ENCODE results near the gene MATR3. TPM values are rescaled to one million over a fixed set of nuclear protein-coding genes. Genes with fewer than 3 reads are reported as not detected.

The MATR3 gene
- total RNA-seq, 2 experiments from 2014 or later, result 376 to 401 TPM

DNA sequence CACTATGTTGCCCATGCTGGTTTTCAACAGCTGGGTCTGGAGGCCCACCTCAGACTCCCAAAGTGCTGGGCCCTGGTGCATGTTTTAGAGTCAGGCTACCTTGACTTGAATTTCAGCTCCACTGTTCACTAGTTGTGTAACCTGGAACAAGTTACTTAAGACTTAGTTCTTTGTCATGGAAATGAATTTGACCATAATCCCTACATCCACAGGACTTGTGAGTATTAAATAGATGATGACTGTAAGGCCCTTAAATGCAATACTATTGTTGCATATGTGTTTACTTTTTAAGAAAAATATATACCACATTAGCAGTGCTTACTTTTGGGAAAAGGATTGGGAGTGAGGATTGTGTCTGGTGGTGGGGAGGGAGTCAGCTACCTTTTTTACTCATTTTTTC lies 64.5 kb downstream of the MATR3 start:
- peaks cover 14% of the 10 kb centered on the region for H3K36me3 ChIP-seq (ENCODE audit: insufficient read depth, low read length)
- peaks cover 11% of the 10 kb centered on the region for H3K4me1 ChIP-seq (ENCODE audit: insufficient read depth, low read length)
- CTCF ChIA-PET, result interaction anchor here (0.6 kb wide), 1 partner anchor 1148 kb away, joined by 3 read pairs; no protein-coding TSS in a partner anchor
- no peaks in the 10 kb centered on the region for H3K9me3 Mint-ChIP-seq
- no peaks in the 10 kb centered on the region for H3K27me3 Mint-ChIP-seq
- H3K4me3 Mint-ChIP-seq, result no peak overlapping the region
- no peak overlapping the region for H3K27ac ChIP-seq (ENCODE audit: low read depth in 1 of 2, low read length in 2 of 2)
- POLR2A ChIA-PET, result interaction anchor here (1.7 kb wide), 1 partner anchor 16 kb away, joined by 9 read pairs; the partner anchor contains the start of gene PAIP2
- H3K27me3 ChIP-seq (ENCODE audit: control insufficient read depth in 1 of 2, insufficient read depth in 2 of 2, low read length in 2 of 2), result no peaks in the 10 kb centered on the region
- no peaks in the 10 kb centered on the region for H3K9me3 ChIP-seq (ENCODE audit: control insufficient read depth in 1 of 2, insufficient read depth in 1 of 2, low read length in 2 of 2)
- ATAC-seq (ENCODE audit: poor library complexity) (no peak), DNase-seq (no peak)
- H3K4me3 ChIP-seq (ENCODE audit: low read length), result no peak overlapping the region
- H3K36me3 Mint-ChIP-seq (ENCODE audit: low read depth), result peaks cover 60% of the 10 kb centered on the region
- H3K4me1 Mint-ChIP-seq (ENCODE audit: low read depth), result peaks cover 48% of the 10 kb centered on the region
- TF ChIP-seq, protein P1, sequence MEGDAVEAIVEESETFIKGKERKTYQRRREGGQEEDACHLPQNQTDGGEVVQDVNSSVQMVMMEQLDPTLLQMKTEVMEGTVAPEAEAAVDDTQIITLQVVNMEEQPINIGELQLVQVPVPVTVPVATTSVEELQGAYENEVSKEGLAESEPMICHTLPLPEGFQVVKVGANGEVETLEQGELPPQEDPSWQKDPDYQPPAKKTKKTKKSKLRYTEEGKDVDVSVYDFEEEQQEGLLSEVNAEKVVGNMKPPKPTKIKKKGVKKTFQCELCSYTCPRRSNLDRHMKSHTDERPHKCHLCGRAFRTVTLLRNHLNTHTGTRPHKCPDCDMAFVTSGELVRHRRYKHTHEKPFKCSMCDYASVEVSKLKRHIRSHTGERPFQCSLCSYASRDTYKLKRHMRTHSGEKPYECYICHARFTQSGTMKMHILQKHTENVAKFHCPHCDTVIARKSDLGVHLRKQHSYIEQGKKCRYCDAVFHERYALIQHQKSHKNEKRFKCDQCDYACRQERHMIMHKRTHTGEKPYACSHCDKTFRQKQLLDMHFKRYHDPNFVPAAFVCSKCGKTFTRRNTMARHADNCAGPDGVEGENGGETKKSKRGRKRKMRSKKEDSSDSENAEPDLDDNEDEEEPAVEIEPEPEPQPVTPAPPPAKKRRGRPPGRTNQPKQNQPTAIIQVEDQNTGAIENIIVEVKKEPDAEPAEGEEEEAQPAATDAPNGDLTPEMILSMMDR (IDR thresholded peaks at IDR 0.05), result no peak
- no peak overlapping the region for H3K27ac Mint-ChIP-seq
- intact Hi-C loops (cut with DNase I, micrococcal nuclease), result no loop called here

DNA sequence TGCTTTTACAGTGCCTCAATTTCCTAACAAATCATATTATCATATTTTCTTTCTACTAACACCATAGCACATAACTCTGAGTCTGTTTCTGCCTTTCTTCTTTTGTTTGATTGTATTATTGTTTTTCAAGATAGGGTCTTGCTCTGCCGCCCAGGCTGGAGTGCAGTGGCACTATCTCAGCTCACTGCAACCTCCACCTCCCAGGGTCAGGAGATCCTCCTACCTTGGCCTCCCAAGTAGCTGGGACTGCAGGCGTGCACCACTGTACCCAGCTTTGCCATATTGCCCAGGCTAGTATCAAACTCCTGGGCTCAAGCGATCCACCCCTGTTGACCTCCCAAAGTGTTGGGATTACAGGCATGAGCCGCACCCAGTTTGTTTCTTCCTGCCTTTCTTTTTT lies 66.8 kb downstream of the MATR3 start:
- intact Hi-C loops (cut with DNase I, micrococcal nuclease), result no loop called here
- peaks cover 11% of the 10 kb centered on the region for H3K4me1 ChIP-seq (ENCODE audit: insufficient read depth, low read length)
- peaks cover 37% of the 10 kb centered on the region for H3K4me1 Mint-ChIP-seq (ENCODE audit: low read depth)
- DNase-seq, result no peak
- H3K27me3 ChIP-seq (ENCODE audit: control insufficient read depth in 1 of 2, insufficient read depth in 2 of 2, low read length in 2 of 2), result no peaks in the 10 kb centered on the region
- POLR2A ChIA-PET, result no interaction called here
- H3K27me3 Mint-ChIP-seq, result no peaks in the 10 kb centered on the region
- CTCF ChIA-PET, result interaction anchor here (1.2 kb wide), 1 partner anchor 18 kb away, joined by 4 read pairs; the partner anchor contains the start of gene PAIP2
- H3K36me3 Mint-ChIP-seq (ENCODE audit: low read depth), result peaks cover 64% of the 10 kb centered on the region
- H3K36me3 ChIP-seq (ENCODE audit: insufficient read depth, low read length), result peaks cover 30% of the 10 kb centered on the region
- ATAC-seq (ENCODE audit: poor library complexity), result no peak
- H3K9me3 Mint-ChIP-seq, result no peaks in the 10 kb centered on the region
- no peak overlapping the region for H3K27ac ChIP-seq (ENCODE audit: low read depth in 1 of 2, low read length in 2 of 2)
- H3K27ac Mint-ChIP-seq, result no peak overlapping the region
- no peak overlapping the region for H3K4me3 ChIP-seq (ENCODE audit: low read length)
- no peak overlapping the region for H3K4me3 Mint-ChIP-seq
- no peaks in the 10 kb centered on the region for H3K9me3 ChIP-seq (ENCODE audit: control insufficient read depth in 1 of 2, insufficient read depth in 1 of 2, low read length in 2 of 2)
- TF ChIP-seq, protein P1 (IDR thresholded peaks at IDR 0.05), result no peak

DNA sequence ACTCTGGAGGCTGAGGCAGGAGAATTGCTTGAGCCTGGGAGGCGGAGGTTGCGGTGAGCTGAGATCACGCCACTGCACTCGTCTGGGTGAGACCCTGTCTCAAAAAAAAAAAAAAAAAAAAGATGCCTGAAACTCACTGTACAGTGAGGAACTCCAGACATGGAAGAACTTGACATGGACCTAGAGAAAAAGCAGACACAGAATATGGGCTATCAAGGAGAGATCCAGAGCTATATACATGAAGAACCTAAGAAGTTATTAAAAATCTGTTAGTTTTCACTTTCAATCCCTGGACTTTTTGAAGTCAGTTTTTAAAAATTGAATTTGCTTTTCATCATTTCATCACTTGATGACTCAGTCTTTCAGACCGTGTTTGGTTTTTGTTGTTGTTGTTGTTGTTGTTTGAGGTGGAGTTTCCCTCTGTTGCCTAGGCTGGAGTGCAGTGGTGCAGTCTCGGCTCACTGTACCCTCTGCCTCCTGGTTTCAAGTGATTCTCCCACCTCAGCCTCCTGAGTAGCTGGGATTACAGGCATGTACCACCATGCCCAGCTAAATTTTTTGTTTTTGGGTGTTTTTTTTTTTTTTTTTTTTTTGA lies 68.4 kb downstream of the MATR3 start:
- ATAC-seq (ENCODE audit: poor library complexity) (no peak), DNase-seq (no peak)
- H3K27me3 ChIP-seq (ENCODE audit: control insufficient read depth in 1 of 2, insufficient read depth in 2 of 2, low read length in 2 of 2), result no peaks in the 10 kb centered on the region
- TF ChIP-seq, protein P1 (IDR thresholded peaks at IDR 0.05), result no peak
- peaks cover 29% of the 10 kb centered on the region for H3K4me1 Mint-ChIP-seq (ENCODE audit: low read depth)
- ChIA-PET POLR2A (interaction anchor here (0.6 to 2.4 kb wide), 3 partner anchors 19 to 98 kb away, joined by 3 to 10 read pairs (median 4); partner anchors contain the start of gene PAIP2), CTCF (interaction anchor here (0.9 kb wide), 1 partner anchor 11 kb away, joined by 3 read pairs; no protein-coding TSS in a partner anchor)
- H3K4me3 ChIP-seq (ENCODE audit: low read length), result no peak overlapping the region
- H3K9me3 ChIP-seq (ENCODE audit: control insufficient read depth in 1 of 2, insufficient read depth in 1 of 2, low read length in 2 of 2), result no peaks in the 10 kb centered on the region
- no peak overlapping the region for H3K27ac ChIP-seq (ENCODE audit: low read depth in 1 of 2, low read length in 2 of 2)
- peaks cover 6% of the 10 kb centered on the region for H3K4me1 ChIP-seq (ENCODE audit: insufficient read depth, low read length)
- H3K36me3 ChIP-seq (ENCODE audit: insufficient read depth, low read length), result peaks cover 45% of the 10 kb centered on the region
- no peaks in the 10 kb centered on the region for H3K27me3 Mint-ChIP-seq
- no peak overlapping the region for H3K27ac Mint-ChIP-seq
- no peak overlapping the region for H3K4me3 Mint-ChIP-seq
- no peaks in the 10 kb centered on the region for H3K9me3 Mint-ChIP-seq
- peaks cover 70% of the 10 kb centered on the region for H3K36me3 Mint-ChIP-seq (ENCODE audit: low read depth)
- intact Hi-C loops (cut with DNase I, micrococcal nuclease), result no loop called here
